Ovary (tissue), 9 donors: ENCODE measurements around the gene OR1L8. TPM values are rescaled to one million over a fixed set of nuclear protein-coding genes. Genes with fewer than 3 reads are reported as not detected.
"Not testable (repeated sequence)": the region's sequence is repeated elsewhere in the genome, so short reads cannot be mapped to it uniquely, and the experiment has no call there.

Experiments
- DNase-seq, 5 donors: peaks; one replicate each; pipeline ENCODE4 v3.0.0-alpha.2; 2019 to 2020
- H3K27ac ChIP-seq, 2 donors: fragments of 200-600 bp; one replicate each; pipeline versions ENCODE4 v1.5.1 to v1.8.0; 2019 to 2022
- H3K27me3 ChIP-seq: fragments of 200-600 bp; one replicate; pipeline ENCODE4 v1.8.0; 2022
- H3K36me3 ChIP-seq: fragments of 200-600 bp; sonication (generic); one replicate; pipeline ENCODE4 v1.5.1; 2019
- H3K4me1 ChIP-seq: one replicate; pipeline ENCODE4 v1.8.1; 2013; ENCODE audit warnings: mild to moderate bottlenecking, moderate library complexity; ENCODE audit not compliant: insufficient read depth
- H3K4me3 ChIP-seq: fragments of 200-600 bp; sonication (generic); one replicate; pipeline ENCODE4 v1.5.1; 2017
- H3K9me3 ChIP-seq, 2 donors: fragments of 200-600 bp in 1 of 2; sonication (generic) in 1 of 2; one replicate each; pipeline versions ENCODE4 v1.5.1 to v1.8.1; 2013 to 2019; ENCODE audit warnings: mild to moderate bottlenecking in 1 of 2, moderate library complexity in 1 of 2
- EP300 ChIP-seq: sonication (generic); formaldehyde crosslinking; IDR thresholded peaks from one replicate; pipeline ENCODE4 v1.6.1; 2017; ENCODE audit warnings: antibody characterized with exemption
- POLR2A ChIP-seq: fragments of 450-650 bp; IDR thresholded peaks from one replicate; pipeline ENCODE4 v1.6.1; 2017; ENCODE audit warnings: antibody characterized with exemption, mild to moderate bottlenecking, moderate library complexity
- WGBS, 3 donors: extraction: QIAGEN DNeasy Blood & Tissue Kit in 1 of 3; methylation state at CpG; one replicate each; pipeline versions ENCODE4 v1.1.5 to v1.1.7; 2013 to 2017; 5-methylcytosine and 5-hydroxymethylcytosine counted together
- intact Hi-C, 4 donors: fragments of 100-400 bp; cut with DNase I; formaldehyde crosslinking; loops; one replicate each; pipeline versions ENCODE4 v1.11.0 to v1.15.1; 2022 to 2023
- polyA plus RNA-seq, 2 donors: library from polyadenylated mRNA; stranded (reverse); fragments of 200-250 nt in 1 of 2; fragments of 350-450 nt in 1 of 2; fragmentation: Illumina TruSeq in 1 of 2; extraction: RNeasy Lipid Tissue Mini Kit (QIAGEN cat#74804) in 1 of 2; gene quantifications; one replicate each; pipeline ENCODE4 v1.2.3, GENCODE V29; 2013 to 2014
- total RNA-seq, 7 donors: library from RNA; depleted of rRNA in 2 of 7; stranded (reverse); fragments of >200 nt in 2 of 7; fragmentation: NEBNext Ultra II Directional in 3 of 7; extraction: Animal tissue kit (Norgen Biotek cat#: 25700) in 3 of 7; gene quantifications; one replicate each; pipeline versions ENCODE4 v1.1.0 to v1.2.4, GENCODE V29; 2016 to 2023
- TF ChIP-seq, protein P1 (sequence below), 3 donors: fragments of 450-650 bp in 2 of 3; fragments of 200-600 bp in 1 of 3; IDR thresholded peaks; one replicate each; pipeline versions ENCODE4 v1.5.1 to v1.8.0; 2016 to 2022; ENCODE audit warnings: antibody characterized with exemption in 3 of 3, mild to moderate bottlenecking in 1 of 3
- donor health status: DM: no; HTN: no; CAD: no; lungs with moderate emphysema.
- donor health status: DM: no; HTN: no; CAD: no.
- donor health status: Bipolar disorder and iron deficiency.
- donor health status: DM: yes; HTN: yes; CAD: no.
- donor health status: DM: no; HTN: no; CAD: no.
- donor health status: DM: yes; HTN: yes; CAD: no.

Gene OR1L8
- total and polyA plus RNA-seq, 9 donors, result 0.20 to 0.28 (median 0.23) TPM; not detected in 5

DNA sequence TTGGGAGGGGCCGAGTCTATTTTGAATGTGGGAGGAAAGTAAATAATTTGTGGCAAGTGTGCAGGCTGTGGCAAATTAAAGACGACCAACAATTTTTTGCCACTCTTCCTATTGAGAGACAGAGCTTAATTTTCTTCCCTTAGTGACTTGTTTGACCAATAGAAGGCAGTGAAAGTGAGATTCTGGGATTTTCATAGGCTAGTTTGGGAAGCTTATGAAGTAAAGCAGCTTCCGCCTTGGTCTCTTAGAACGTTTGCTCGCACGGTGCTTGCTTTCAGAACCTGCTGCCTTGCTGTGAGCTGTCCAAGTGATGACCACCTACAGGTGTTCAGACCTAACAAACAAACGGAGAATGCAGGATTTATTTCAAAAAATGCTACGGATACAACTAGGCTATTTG, 37.0 kb downstream of the OR1L8 start:
- WGBS, 3 donors, result 44 to 58% (median 53%) methylated on average over 8 of the region's 8 CpGs
- Histone ChIP-seq H3K27me3 (no peaks in the 10 kb centered on the region), H3K36me3 (no peaks in the 10 kb centered on the region), H3K9me3 (no peaks in the 10 kb centered on the region), H3K4me1 (no peaks in the 10 kb centered on the region), H3K27ac (no peak overlapping the region), H3K4me3 (no peak overlapping the region)
- TF ChIP-seq EP300 (no peak), POLR2A (no peak)
- TF ChIP-seq, protein P1, sequence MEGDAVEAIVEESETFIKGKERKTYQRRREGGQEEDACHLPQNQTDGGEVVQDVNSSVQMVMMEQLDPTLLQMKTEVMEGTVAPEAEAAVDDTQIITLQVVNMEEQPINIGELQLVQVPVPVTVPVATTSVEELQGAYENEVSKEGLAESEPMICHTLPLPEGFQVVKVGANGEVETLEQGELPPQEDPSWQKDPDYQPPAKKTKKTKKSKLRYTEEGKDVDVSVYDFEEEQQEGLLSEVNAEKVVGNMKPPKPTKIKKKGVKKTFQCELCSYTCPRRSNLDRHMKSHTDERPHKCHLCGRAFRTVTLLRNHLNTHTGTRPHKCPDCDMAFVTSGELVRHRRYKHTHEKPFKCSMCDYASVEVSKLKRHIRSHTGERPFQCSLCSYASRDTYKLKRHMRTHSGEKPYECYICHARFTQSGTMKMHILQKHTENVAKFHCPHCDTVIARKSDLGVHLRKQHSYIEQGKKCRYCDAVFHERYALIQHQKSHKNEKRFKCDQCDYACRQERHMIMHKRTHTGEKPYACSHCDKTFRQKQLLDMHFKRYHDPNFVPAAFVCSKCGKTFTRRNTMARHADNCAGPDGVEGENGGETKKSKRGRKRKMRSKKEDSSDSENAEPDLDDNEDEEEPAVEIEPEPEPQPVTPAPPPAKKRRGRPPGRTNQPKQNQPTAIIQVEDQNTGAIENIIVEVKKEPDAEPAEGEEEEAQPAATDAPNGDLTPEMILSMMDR (IDR thresholded peaks at IDR 0.05), result no peak
- intact Hi-C loops, result no loop called here
- DNase-seq, result no peak

DNA sequence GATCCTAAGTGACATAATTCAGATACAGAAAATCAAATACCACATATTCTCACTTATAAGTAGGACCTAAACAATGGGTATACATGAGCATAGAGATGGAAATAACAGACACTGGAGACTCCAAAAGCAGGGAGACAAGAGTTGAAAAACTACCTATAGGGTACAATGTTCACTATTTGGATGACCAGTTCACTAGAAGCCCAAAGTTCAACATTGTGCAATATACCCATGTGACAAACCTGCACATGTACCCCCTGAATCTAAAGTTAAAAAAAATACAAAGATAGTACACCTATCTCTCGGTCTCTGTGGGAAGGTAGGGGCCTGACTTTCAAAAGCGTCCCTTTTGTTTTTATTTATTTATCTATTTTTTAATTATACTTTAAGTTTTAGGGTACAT, 44.4 kb downstream of the OR1L8 start:
- no peak for TF ChIP-seq EP300
- TF ChIP-seq, protein P1 (IDR thresholded peaks at IDR 0.05), result no peak
- TF ChIP-seq POLR2A, result no peak
- intact Hi-C loops, result no loop called here
- WGBS, 3 donors, result 61 to 69% (median 61%) methylated on average over 2 of the region's 2 CpGs

DNA sequence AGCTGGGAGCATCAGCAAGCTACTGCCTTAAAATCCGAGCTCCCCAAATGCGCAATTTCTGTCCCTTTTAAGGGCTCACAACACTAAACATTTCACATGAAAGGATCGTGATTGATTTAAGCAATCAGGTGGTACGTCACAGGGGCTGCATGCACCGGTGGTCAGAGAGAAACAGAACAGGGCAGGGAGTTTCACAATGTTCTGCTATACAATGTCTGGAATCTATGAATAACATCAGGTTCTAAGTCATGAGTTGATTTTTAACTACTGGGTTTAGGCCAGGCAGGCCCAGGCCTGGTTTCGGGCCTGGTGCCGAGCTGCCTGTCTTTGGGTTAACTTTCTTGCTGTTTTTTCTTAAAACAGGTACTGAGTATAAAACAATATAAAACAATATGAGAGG, 46.1 kb downstream of the OR1L8 start:
- H3K27ac ChIP-seq, H3K4me3 ChIP-seq, H3K9me3 ChIP-seq, DNase-seq, H3K36me3 ChIP-seq, H3K4me1 ChIP-seq, H3K27me3 ChIP-seq, intact Hi-C loops: not testable (repeated sequence)
- WGBS, 3 donors, result 47 to 54% (median 51%) methylated on average over 7 of the region's 7 CpGs

More for the DNA sequence above, 44.4 kb downstream of the OR1L8 start:
- no peaks in the 10 kb centered on the region for H3K9me3 ChIP-seq
- H3K27me3 ChIP-seq, result no peaks in the 10 kb centered on the region
- no peaks in the 10 kb centered on the region for H3K4me1 ChIP-seq
- DNase-seq, result no peak
- H3K4me3 ChIP-seq, result no peak overlapping the region
- no peak overlapping the region for H3K27ac ChIP-seq
- H3K36me3 ChIP-seq, result no peaks in the 10 kb centered on the region

DNA sequence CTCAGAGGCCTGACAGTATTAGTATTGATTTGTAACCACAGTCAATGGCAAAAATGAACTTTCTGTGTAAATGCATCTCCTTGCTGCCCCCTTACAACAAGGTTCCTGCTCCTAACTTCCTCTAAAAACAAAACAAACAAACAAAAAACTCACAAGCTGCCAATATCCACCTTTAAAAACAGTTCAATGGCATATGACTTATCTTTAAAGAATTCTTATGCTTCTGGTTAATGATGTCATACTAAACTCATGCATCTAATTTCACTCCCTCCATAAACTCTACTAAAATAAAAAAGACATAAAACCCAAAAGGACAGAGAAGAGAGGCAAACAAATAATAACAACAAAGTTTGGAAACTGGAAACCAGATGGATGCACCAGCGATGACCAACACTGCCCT, 47.0 kb downstream of the OR1L8 start:
- WGBS, 3 donors, result 87 to 92% (median 88%) methylated on average over 1 of the region's 1 CpG
- H3K36me3 ChIP-seq, result no peaks in the 10 kb centered on the region
- H3K27ac ChIP-seq, result no peak overlapping the region
- no peak overlapping the region for H3K4me3 ChIP-seq
- TF ChIP-seq EP300, result no peak
- TF ChIP-seq, protein P1 (IDR thresholded peaks at IDR 0.05), result no peak
- TF ChIP-seq POLR2A, result no peak
- H3K4me1 ChIP-seq, result no peaks in the 10 kb centered on the region
- H3K27me3 ChIP-seq, result no peaks in the 10 kb centered on the region
- no peak for DNase-seq
- no peaks in the 10 kb centered on the region for H3K9me3 ChIP-seq
- intact Hi-C loops, result no loop called here

DNA sequence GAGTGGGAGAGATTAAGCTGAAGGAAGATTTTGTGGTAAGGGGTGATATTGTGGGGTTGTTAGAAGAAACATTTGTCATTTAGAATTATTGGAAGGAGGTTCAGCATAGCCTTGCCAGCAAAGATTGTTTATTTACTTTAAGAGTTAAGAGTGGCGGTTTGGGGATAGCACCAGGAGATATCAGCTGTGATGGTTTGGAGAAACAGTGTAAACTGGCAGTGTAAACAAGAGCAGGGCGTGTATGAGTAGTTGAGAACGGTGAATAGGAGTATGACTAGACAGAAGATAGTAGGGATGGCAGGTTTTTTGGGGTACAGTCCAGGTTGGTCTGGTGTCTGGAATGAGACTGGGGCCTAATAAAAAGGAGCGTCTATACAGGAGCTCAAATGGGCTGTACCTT, 52.0 kb downstream of the OR1L8 start:
- H3K27ac ChIP-seq, H3K36me3 ChIP-seq, H3K9me3 ChIP-seq, DNase-seq, intact Hi-C loops, H3K27me3 ChIP-seq, H3K4me3 ChIP-seq, H3K4me1 ChIP-seq: not testable (repeated sequence)
- 49 to 58% (median 58%) methylated on average over 4 of the region's 4 CpGs for WGBS, 3 donors

DNA sequence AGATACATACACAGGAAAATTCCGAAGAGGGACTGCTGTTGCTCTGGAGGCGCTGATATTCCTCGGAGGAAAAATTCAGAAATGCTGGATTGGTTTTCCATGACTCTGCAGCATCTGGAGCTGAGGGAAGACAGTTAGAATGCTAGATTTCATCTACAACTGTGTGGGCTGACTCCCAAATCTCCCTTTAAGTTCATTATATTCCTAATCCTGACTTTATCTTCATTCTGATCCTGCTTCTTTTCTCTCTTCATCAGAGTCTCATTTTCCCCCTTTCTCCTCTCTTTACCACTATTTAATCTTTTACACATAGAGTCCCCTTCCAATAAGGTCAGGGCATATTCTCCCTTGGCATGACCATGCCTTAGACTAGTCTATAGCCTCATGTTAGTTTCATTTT, 56.0 kb downstream of the OR1L8 start, which contains the start of gene OR1N1:
Gene OR1N1, minus strand, starts transcription at position 101 of the 400 bp plus-strand sequence. Its CDS starts 0 bp downstream, at position 101.
- TF ChIP-seq, protein P1 (IDR thresholded peaks at IDR 0.05), result no peak
- no peak for TF ChIP-seq POLR2A
- TF ChIP-seq EP300, result no peak
- WGBS, 3 donors, result 88% methylated on average over 3 of the region's 3 CpGs
- intact Hi-C loops, result no loop called here

More for the DNA sequence above, 56.0 kb downstream of the OR1L8 start, which contains the start of gene OR1N1:
- H3K27me3 ChIP-seq, result no peaks in the 10 kb centered on the region
- H3K9me3 ChIP-seq, result no peaks in the 10 kb centered on the region
- no peak within 1 kb of the TSS for H3K27ac ChIP-seq
- H3K36me3 ChIP-seq, result no peaks in the 10 kb centered on the region
- H3K4me1 ChIP-seq, result no peaks in the 10 kb centered on the region
- DNase-seq, result no peak
- no peak within 1 kb of the TSS for H3K4me3 ChIP-seq
